EH (cell line): Measurements from ENCODE around the gene ALX4.

ENCODE experiments used
- DNase-seq: peaks from one replicate; pipeline ENCODE4 v3.0.0-alpha.2; 2015; ENCODE audit warnings: low read depth

Gene ALX4

DNA sequence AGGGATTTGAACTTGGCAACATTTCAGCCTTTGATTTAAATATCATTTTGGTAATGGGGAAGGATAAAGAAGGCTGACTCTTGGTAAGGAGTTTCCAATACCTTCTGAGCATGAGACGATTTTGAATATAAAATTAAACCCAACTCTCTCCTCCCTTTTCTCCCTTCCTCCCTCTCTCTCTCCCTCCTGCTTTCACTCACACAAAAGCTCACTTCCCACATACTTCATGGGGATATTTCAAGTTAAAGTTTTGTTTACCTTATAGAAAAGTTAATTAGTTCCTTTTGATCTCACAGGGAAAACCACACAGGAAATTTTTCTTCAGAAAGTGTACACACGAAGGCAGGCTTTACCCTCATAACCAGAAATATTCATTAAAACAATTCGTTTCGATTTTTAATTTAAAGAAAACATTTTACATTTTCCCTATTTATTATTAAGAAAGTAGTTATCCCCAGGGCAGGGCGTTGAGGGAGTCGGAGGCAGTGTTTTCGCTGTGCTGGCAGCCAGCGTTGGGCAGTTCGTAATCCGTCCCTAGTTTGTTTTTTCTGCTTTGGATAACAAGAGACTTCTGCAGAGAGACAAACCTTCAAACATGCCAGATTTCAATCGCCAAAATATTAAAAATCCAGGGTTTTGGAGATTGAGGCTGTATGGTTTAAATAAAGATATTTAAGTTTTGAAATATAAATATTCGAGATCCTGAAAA is 25.3 kb upstream of the ALX4 start:
- DNase-seq = no peak

DNA sequence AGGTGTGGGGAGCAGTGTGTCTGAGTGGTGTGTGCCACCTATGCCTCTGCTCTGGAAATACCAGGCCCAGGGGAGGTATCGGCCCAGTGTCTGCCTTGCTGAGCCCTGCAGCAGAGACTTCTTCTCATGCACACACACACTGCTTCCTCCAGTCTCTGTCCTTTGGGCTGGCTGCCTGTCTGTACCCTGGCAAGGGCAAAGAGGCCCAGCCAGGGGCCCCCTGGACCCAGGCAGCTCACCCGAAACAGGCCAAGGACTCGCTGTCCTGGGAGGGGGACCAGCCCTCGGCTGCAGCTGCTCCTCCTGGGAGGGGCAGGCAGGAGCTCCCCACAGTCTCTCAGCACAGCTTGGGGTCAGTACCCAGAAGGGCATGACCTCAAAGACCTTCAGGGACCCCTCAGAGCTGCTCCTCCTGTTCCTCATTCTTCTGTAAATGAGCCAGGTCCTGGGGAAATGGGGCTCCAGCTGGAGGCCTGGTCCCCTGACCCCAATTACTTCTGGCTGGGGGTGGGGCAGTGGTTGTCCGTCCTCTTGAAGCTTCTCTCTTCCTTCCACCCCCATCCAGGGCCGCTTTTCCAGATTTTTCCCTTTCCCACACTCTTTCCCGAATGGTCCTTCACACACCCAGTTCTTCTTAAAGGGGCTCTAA is 24.5 kb upstream of the ALX4 start:
- DNase-seq = no peak

DNA sequence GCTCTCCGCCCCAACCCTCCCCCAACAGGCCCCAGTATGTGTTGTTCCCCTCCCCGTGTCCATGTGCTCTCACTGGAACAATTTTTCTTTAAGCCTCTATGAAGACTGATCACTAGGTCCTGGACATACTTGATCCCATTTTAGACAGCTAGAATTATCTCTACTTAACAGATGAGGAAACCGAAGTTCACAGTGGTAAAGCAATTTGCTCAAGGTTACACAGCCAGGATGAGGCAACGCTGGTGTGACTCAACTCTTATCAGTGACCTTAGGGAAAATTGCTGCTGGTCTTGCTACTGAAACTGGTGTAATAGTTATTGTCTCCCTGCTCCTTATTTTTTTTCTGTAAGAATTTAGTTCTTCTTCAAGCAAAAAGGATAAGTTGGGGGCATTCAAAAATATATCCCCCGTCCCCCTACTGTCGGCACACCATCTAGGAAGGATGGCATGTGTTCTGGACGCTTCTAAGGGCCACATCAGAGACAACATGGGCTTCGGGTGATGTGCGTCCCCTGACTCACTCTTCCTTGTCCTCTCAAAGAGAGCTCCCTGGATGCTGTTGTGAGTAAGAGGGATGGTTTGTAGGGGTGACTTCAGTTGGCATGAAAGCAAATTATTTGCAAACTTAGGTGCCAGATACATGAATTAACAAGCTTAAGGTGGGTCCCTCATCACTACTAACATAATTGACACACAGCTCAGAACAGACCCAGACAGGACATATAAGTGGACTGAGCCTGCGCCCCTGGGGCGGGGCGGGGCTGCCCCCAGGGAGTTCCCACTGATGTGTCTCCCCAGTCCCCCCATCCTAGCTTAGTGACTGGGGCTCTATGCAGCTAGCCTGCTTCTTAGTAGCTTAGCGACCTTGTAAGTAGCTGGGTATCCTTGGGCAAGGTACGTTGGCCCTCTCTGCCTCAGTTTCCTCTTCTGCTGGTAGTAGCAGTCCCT is 23.6 kb upstream of the ALX4 start:
- peak; percentile 25 for DNase-seq

DNA sequence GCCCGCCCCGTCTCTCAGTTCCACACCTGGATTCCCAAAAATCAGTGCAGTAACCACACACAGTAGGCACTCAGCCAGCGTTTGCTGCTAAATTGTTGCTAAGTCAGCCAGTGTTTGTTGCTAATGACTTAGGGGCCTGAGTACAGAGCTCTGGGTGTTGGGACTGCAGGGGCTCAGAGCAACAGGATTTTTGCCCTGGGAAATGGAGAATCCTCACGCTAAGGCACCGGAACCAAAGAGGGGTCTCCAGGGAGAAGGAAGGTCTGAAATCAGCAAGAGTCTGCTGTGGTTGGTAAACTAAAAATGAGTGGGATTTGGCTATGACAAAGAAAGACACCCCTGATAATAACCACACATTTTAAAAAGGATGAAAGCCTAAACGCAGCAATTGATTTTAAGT is 22.7 kb upstream of the ALX4 start:
- DNase-seq = no peak

DNA sequence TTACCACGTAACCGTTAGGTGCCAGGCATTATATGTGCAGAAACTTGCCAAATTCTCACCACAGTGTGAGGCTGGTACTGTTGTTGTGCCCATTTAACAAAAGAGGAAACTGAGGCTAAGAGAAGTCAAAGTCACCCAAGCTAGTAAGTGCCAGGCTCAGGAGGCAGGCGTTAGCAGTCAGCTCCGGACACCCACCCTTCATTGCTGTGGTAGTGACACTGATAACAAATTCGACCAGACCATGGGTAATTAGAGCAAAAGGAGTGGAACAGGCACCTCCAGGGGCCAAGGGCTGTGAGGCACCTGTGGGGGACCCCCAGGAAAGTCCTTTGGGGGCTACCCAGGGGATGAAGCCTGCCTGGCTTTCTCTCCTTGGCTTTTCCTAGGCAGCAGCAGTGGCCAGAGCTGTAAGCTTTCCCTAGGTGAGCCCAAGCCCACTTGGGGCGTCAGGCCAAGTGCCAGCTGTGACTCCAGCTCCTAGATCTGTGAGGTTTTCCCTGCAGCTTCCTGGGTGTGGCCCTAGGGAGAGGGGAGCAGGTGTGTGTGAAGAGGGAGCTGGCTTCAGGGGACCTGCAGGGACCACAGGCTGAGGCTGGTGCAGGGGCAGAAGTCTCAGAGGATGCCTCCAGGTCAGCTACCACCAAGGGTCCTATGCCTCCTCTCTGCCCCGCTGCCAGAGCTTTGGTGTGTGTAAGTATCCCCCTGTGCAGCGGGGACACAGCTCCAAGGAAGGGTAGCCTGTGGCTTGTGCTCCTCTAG is 19.7 kb upstream of the ALX4 start:
- DNase-seq = no peak

DNA sequence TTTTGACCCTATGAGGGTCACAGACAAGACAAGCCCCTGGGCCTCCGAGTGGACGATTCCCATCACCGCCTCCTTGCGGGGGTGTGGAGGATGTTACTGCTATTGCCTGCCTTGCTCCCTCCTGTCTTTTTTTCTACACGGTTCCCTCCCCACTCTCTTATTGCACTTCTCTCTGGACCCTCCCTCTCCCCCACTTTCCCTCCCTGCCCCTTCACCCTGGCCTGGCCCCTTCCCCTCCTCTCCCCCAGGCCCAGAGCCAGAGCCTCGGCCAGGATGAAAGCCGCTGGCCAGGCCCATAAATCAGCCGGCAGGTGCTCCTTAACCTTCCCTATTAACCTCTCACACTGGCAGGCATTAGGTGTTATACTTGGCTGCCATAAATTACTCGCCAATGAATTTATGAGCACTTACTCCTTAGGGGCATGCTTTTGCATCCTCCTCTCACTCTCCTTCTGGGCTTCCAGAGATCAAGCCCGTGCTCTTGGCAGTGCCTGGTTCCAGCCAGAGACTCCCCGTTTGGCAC is 18.3 kb upstream of the ALX4 start:
- DNase-seq = no peak

DNA sequence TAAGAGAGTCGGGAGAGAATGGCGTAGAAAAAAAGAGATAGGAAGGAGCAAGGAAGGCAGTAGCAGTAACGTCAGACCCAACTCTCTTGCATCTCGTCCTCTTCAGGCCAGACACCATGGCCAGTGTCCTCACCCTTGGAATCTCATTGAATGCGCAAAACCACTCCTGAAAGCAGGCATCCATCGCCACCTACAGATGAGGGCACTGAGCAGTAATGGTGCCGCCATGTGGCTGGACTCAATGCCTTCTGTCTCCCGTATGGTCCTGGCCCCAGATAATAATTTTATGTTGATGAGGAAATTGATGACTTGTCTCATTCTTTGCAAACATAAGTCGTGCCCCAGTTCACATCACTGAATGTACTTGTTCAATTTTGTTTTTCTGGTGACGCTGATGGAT is 17.8 kb upstream of the ALX4 start:
- DNase-seq = peak; percentile 20

DNA sequence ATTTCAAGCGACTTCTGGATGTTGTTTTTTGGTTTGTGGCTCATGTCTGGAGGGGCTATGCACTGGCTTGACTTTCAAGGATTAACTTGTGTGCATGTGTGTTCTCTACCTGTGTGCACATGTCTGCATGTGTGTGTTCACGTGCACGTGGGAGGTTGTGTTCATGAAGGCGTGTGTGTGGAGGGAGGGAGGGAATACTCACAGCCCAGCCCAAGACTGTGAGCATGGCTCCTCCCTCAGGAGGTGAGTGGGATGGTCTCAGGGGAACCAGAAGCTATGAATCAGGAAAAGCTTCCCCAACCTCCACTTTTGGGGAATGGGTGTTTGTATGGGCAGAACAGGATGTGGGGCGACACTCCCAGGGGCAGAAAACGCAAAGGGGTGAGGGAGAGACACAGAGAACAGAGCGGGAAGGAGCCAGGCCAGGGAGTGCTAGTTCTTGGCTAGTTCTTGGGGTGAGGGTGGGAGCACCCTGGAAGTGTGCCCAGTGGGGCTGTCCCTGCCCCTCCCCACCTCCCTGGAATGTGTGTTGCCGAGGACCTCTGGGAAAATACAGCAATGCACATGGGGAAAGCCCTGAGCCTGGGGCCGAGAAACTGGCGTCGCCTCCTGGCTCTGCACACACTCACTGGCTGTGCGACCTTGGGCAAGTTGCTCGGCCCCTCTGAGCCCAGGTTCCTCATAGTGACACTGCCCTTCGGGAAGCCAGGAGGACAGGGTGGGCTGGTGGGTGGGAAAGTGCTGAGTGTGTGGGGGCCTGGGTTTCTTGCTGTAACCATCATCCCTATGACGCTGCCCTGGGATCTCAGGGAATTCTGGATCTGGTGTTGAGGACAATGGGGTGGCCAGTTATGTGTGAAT is 16.9 kb upstream of the ALX4 start:
- peak; percentile 37 for DNase-seq

DNA sequence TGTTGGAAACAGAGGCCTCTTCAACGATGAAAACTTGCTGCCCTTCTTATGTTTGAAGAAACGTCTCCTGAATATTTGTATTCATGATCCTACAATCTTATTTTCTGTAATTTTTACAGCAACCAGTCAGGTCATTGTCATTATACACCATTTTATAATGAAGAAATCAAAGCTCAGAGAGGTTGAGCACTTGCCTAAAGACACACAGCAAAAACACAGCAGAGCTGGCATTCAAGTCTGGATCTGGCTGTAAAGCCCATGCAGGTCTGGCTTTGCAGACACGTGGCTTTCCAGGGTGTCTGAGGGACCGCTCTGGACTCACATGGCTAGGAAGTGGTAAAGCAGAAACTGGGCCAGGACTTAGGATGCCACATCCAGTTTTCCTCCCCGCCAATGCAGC is 15.8 kb upstream of the ALX4 start:
- DNase-seq = no peak

DNA sequence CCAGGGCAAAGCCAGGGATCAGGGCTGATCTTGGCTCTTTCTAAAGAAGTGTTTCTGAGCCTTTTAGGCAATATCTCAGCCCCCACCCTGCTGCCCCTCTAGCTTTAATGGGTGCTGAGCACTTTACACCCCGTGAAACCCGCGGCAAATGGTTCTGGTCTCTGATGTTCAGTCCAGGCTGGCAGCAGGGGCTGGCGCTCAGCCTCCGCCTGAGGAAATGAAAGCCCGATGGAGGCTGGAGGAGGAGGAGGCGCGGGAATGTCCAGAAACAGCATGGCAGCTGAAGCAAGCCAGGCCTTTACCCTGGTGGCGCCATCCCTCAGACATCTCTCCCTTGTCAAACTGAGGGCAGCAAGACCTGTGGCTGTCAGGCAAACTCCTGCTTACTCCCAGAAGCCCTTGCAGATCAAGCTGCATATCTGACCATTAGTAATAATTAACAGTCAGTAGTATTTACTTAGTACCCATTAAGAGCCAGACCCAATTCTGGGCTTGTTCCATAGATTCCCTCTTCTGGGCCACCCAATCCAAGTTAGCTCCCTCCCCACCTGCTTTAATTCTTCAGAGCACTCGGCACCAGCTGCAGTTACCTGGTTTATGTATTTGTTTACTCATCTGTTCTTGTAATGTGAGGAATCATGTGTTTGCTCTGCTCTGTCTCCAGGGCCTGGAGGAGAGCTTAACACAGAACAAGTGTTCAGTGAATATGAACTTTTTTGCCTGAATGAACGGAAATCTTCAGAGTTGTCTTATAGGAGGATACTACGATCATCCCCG is 15.0 kb upstream of the ALX4 start:
- DNase-seq = peak; percentile 13

DNA sequence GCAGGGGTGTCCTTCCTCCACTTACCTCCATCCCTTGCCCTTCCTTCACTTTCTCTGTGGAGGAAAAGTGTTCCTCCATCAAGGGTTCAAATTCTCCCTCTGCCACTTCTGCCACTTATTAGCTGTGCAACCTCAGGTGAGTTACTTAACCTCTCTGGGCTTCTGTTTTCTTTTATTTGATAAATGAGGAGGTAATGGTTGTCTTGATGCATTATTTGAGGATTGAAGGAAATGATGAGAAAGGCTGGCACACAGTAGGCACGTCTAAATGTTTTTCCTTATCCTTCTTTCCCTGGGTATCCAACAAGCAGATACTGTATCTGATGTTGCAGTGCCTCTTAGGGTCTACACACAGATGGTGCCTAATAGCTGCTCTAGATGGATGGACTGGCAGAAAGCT is 14.3 kb upstream of the ALX4 start:
- DNase-seq = no peak

DNA sequence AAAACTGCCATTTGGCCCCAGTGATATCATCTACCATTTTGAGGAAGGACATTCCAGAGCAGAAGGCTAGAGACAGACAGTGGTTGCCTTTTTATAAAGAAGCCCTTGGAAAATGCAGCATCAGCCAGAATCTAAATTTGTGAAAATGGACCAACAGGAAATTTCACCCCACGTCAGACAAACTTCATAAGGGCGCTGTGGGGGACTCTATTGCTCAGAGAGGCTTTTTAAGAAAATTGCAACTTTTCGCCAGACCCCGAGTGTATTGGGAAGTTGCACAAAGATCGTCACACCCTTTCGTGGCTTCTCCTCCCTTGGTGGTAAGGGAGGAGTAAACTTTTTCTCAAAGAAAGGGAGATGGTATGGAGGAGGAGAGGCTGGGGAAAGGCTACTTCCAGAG is 12.3 kb upstream of the ALX4 start:
- DNase-seq = no peak

DNA sequence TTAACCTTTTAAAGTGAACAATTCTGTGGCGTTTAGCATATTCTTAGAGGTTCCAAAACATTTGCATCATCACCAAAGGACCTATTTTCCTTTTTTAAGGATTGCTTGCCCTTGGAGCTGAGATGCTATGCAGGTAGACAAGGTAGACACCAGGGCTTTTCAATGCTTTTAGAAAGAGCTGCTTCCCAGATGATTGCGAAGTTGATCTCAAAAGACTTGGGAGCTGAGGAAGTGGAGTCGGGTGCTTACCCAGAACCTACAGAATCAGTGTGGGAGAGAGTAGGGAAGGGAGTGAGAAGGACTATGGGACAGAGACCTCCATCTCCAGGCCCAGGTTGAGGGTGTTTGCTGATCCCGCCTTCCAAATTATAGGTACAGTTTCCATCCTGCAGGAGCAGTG is 11.1 kb upstream of the ALX4 start:
- DNase-seq = no peak

DNA sequence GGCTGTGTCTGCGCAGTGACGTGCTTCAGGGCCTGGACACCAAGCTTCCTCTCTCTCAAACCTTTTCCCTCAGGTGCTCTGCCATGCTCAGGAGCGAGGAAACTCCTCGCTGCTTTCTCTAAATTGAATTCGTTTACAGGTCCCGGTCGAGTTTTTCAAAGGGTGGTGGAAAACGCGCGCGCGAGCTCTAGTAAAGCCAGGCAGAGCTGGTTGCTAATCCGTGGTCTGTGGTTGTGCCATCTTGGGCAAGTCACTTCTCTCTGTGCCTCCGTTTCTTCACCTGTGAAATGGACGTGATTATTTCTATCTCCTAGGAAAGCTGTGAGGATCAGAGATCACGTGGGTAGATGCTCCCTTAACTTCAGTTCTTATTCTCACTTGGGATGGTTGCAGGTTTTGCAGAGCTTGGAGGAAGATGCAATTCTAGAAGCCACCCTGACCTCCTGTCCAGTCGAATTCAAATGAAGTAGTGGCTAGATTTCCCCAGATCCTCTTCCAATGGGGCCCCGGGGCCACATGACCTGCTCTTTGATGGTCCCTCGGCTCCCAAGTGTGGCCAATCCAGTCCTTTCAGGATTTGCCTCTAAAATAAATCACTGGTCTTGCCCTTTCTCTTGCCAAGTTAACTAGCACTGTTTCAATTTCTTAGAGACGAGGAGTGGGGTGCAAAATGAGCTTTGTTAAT is 10.5 kb upstream of the ALX4 start:
- no peak for DNase-seq

DNA sequence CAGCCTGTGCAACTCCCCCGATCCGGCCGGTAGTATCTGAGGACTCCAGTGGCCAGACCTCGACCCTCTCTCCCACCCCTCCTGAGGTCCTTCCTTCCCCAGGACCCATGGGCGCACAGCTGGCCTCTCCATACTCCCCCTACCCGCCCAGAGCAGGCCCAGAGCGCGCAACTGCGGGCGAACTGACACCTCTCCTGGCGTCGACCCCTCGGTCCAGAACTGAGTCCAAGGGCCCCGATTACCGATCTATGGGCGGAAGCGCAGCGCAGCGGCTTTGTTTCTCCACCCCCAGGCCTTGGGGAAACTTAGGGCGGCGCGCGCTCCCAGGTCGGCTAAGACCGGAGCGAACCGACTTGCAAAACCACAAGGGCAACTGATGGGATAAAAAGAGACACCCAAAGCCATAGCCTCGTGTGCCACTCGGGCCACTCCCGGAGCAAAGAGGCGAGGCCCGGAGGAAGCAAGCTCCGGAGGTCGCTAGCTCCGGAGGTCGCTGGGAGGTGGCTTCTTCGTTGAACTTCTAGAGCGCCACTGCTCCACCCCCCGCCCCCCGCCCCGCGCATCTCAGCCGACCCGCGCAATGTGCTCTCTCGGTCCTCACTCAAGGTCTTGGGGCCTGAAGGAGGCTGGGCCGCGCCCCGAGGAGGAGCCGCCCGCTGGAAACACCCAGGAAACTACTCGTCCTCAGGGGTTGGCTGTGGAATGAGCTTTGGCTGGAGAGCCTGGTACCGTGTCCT is 9.8 kb upstream of the ALX4 start:
- no peak for DNase-seq

DNA sequence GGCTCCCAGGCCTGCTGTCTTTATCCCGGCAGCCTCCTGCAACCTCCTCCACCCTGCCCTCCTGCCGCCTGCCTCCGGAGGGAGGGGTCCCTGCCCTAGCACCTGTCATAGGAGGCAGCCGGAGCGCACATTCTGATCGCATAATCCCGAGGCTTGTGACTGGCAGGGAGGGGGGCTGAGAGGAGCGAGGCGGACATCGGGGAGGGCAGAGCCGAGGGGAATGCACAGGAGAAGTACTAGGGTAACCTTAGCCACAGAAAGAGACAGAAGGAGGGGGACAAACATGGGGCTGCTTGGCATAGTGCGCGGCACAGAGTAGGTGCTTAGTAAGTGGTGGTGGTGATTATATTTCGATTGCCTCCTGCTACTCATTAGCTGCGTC is 9.2 kb upstream of the ALX4 start:
- DNase-seq = no peak

DNA sequence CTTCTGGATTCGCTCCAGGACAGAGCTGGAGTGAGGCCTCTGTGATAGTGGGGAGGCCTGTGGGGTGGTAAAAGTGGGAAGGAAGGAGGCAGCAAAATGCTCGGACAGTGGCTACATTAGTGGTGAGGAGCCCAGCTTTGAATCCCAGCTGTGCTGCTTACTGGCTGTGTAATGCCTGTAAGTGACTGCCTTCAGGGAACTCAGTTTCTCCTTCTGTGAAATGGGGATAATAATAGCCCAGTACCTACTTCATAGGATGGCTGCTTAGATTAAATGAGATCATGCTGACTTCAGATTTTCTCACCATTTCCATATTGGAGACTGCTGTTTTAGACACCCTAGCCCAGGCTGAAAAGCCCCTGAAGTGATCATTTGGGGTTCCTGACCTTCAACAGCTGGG is 8.4 kb upstream of the ALX4 start:
- DNase-seq = no peak

DNA sequence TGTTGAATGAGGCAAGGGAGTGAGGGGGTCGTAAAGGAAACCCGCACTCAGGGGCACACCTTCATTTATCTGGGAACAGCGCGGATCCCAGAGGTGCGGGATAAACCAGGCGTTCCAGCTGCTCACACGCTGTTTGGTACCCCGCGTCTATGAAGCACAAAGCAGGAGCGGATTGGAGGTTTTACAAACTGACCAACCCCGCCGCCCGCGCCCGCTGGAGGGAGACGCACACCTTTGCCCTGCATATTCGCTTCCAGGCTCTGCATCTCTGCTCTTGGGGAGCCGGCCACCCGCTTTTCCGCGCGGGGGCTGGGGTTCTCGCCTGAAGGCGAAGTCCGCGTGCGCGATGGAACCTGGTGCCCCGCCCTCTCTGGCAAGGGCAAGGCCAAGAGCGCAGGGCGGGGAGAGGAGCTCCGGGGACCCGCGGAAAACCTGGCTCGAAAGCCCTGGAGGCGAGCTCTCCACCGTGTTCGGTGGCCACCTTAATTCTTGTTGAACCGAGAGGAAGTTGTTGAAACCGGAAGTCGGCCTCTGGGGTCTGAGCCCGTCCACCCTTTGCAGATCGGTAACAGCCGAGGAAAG is 6.8 kb upstream of the ALX4 start:
- no peak for DNase-seq
